ENCODE measurements around the gene ACVR1B. TPM values are rescaled to one million over a fixed set of nuclear protein-coding genes. Genes with fewer than 3 reads are reported as not detected.

ACVR1B gene
- total RNA-seq, 1 donor from 2014 or later = 23.4 TPM

DNA sequence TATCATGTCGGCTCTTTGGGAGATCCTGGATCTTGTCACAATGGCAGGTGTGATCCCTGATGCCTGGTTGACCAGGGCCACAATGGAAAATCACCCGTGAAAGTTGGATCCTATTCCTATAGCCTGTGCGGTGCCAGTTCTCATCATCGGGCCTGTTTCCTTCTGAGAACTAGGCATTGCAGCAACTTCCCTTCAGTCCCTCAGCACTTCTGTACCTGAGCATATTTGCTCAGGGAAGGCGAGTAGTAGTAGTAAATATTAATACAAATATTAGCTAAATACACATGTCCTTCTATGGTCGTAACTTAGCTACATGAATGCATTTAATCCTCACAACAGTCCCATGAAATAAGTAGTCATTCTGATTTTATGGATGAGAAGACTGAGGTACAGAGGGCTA lies 33.2 kb downstream of the ACVR1B start:
- H3K4me3 ChIP-seq (ENCODE audit: low read depth, low read length) = no peak overlapping the region
- TF ChIP-seq, protein P1, sequence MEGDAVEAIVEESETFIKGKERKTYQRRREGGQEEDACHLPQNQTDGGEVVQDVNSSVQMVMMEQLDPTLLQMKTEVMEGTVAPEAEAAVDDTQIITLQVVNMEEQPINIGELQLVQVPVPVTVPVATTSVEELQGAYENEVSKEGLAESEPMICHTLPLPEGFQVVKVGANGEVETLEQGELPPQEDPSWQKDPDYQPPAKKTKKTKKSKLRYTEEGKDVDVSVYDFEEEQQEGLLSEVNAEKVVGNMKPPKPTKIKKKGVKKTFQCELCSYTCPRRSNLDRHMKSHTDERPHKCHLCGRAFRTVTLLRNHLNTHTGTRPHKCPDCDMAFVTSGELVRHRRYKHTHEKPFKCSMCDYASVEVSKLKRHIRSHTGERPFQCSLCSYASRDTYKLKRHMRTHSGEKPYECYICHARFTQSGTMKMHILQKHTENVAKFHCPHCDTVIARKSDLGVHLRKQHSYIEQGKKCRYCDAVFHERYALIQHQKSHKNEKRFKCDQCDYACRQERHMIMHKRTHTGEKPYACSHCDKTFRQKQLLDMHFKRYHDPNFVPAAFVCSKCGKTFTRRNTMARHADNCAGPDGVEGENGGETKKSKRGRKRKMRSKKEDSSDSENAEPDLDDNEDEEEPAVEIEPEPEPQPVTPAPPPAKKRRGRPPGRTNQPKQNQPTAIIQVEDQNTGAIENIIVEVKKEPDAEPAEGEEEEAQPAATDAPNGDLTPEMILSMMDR (conservative IDR thresholded peaks at IDR 0.05; ENCODE audit: low read depth, low read length) = no peak
- no peak for DNase-seq (ENCODE audit: low read depth)

DNA sequence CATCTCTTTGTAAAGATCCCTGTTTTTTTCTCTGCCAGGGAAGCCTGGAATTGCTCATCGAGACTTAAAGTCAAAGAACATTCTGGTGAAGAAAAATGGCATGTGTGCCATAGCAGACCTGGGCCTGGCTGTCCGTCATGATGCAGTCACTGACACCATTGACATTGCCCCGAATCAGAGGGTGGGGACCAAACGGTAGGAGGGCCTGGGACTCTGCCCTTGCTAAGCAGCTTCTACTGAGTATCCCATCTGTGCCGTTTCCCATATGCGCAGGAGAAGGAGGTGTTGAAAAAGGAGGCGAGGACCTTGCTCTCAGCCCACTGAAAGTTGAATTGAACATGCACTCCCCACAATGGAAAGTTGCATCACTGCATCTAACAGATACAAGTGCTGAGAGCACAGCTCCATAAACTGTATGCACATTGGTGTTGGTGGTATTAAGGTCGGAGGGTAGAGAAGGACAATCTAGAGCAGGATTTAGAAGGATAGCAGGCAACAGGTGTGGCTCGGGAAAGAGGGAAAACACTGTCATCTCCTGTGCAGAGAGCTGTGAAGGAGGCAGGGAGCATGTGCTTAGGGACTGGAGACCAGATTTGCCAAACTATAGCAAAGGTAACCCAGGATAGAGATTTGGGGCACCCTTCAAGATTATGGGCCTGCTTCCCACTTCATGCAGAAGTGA lies 33.8 kb downstream of the ACVR1B start:
- no peak overlapping the region for H3K4me3 ChIP-seq (ENCODE audit: low read depth, low read length)
- TF ChIP-seq, protein P1 (conservative IDR thresholded peaks at IDR 0.05; ENCODE audit: low read depth, low read length) = no peak
- no peak for DNase-seq (ENCODE audit: low read depth)

DNA sequence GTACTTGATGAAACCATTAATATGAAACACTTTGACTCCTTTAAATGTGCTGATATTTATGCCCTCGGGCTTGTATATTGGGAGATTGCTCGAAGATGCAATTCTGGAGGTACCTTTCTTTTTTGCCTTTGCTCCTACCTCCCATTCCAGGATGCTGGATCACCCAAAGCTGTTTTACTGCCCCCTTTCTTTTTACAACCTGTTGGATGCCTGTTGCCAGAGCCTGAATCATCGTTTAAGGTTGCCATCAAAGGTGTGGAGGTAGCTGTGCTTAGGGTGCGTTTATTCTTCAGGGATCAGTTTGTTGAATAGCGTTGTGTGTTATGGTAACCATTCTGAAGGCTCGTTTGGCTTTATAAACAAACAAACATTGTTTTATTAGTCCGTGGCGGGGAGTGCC lies 35.3 kb downstream of the ACVR1B start:
- TF ChIP-seq, protein P1 (conservative IDR thresholded peaks at IDR 0.05; ENCODE audit: low read depth, low read length) = no peak
- no peak overlapping the region for H3K4me3 ChIP-seq (ENCODE audit: low read depth, low read length)
- no peak for DNase-seq (ENCODE audit: low read depth)

DNA sequence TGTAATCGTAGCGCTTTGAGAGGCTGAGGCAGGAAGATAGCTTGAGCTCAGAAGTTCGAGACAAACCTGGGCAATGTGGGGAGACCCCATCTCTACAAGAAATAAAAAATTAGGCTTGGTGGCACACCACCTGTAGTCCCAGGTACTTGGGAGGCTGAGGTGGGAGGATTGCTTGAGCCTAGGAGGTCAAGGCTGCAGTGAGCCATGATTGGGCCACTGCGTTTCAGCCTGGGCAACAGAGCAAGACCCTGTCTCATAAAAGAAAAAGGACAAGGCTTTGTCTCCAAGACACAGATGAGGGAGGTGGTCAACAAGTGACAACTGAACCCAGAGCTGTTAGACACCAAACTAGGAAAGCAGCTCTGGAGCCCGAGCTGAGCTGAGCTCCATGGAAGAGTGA lies 40.7 kb downstream of the ACVR1B start:
- DNase-seq (ENCODE audit: low read depth) = no peak
- no peak overlapping the region for H3K4me3 ChIP-seq (ENCODE audit: low read depth, low read length)
- TF ChIP-seq, protein P1 (conservative IDR thresholded peaks at IDR 0.05; ENCODE audit: low read depth, low read length) = no peak

DNA sequence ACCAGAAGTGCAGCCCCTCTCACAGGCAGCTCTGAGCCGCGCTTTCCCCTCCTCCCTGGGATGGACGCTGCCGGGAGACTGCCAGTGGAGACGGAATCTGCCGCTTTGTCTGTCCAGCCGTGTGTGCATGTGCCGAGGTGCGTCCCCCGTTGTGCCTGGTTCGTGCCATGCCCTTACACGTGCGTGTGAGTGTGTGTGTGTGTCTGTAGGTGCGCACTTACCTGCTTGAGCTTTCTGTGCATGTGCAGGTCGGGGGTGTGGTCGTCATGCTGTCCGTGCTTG lies 43.0 kb downstream of the ACVR1B start:
- DNase-seq (ENCODE audit: low read depth) = no peak
- TF ChIP-seq, protein P1 (conservative IDR thresholded peaks at IDR 0.05; ENCODE audit: low read depth, low read length) = no peak
- no peak overlapping the region for H3K4me3 ChIP-seq (ENCODE audit: low read depth, low read length)

DNA sequence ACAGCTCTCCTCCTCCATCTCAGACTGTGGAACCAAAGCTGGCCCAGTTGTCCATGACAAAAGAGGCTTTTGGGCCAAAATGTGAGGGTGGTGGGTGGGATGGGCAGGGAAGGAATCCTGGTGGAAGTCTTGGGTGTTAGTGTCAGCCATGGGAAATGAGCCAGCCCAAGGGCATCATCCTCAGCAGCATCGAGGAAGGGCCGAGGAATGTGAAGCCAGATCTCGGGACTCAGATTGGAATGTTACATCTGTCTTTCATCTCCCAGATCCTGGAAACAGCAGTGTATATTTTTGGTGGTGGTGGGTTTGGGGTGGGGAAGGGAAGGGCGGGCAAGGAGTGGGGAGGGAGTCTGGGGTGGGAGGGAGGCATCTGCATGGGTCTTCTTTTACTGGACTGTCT lies 43.5 kb downstream of the ACVR1B start:
- TF ChIP-seq, protein P1 (conservative IDR thresholded peaks at IDR 0.05; ENCODE audit: low read depth, low read length) = no peak
- DNase-seq (ENCODE audit: low read depth) = no peak
- H3K4me3 ChIP-seq (ENCODE audit: low read depth, low read length) = no peak overlapping the region

DNA sequence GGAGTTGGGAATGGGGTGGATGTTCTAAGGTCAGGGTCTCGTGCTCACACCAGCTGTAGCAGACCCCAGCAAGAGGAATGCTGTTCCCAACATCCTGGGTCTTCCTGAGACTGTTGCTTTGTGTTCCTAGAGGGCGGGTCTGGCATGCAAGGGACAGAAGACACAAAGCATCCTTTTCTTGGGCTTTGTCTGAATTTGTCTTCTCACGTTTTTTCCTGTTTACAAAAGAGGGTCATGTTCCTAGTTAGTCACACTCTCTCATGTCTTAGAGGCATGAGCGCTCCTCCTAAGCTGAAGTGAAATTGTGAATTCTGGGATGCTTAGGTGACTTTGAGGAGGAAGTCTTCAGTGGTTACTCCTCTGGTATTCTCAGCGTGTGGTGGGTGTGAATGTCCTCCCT lies 45.6 kb downstream of the ACVR1B start:
- no peak overlapping the region for H3K4me3 ChIP-seq (ENCODE audit: low read depth, low read length)
- DNase-seq (ENCODE audit: low read depth) = no peak
- TF ChIP-seq, protein P1 (conservative IDR thresholded peaks at IDR 0.05; ENCODE audit: low read depth, low read length) = no peak
